Measurements from ENCODE around the gene ZNF536.

ZNF536 gene

GRCh38 chr19:30371960-30372824, at the start of gene ZNF536:
TSS of gene ZNF536 (plus strand) at chr19:30372384. CDS start at chr19:30443563, 71,179 bp downstream.
- DNase-seq (ENCODE audit: low read depth in 2 of 3, low spot score in 1 of 3): no peak

GRCh38 chr19:30322641-30323320, 49.4 kb upstream of the ZNF536 start:
- DNase-seq (ENCODE audit: low read depth in 2 of 3, low spot score in 1 of 3): no peak

- no peak for DNase-seq (ENCODE audit: low read depth in 2 of 3, low spot score in 1 of 3)
Measured at GRCh38 chr19:30323904-30324303, 48.3 kb upstream of the ZNF536 start.

GRCh38 chr19:30324982-30325381, 47.2 kb upstream of the ZNF536 start:
- DNase-seq (ENCODE audit: low read depth in 2 of 3, low spot score in 1 of 3): no peak

- no peak for DNase-seq (ENCODE audit: low read depth in 2 of 3, low spot score in 1 of 3)
Measured at GRCh38 chr19:30325676-30326392, 46.4 kb upstream of the ZNF536 start.

GRCh38 chr19:30326393-30326710, 45.8 kb upstream of the ZNF536 start:
- DNase-seq (ENCODE audit: low read depth in 2 of 3, low spot score in 1 of 3): no peak

GRCh38 chr19:30327331-30327730, 44.9 kb upstream of the ZNF536 start:
- DNase-seq (ENCODE audit: low read depth in 2 of 3, low spot score in 1 of 3): no peak

GRCh38 chr19:30328096-30328495, 44.1 kb upstream of the ZNF536 start:
- DNase-seq (ENCODE audit: low read depth in 2 of 3, low spot score in 1 of 3): no peak

GRCh38 chr19:30330266-30330665, 41.9 kb upstream of the ZNF536 start:
- DNase-seq (ENCODE audit: low read depth in 2 of 3, low spot score in 1 of 3): no peak

GRCh38 chr19:30332445-30333234, 39.5 kb upstream of the ZNF536 start:
- DNase-seq (ENCODE audit: low read depth in 2 of 3, low spot score in 1 of 3): no peak

- DNase-seq (ENCODE audit: low read depth in 2 of 3, low spot score in 1 of 3): no peak
Measured at GRCh38 chr19:30333291-30334065, 38.7 kb upstream of the ZNF536 start.

- DNase-seq (ENCODE audit: low read depth in 2 of 3, low spot score in 1 of 3): no peak
Measured at GRCh38 chr19:30334841-30335240, 37.3 kb upstream of the ZNF536 start.

GRCh38 chr19:30335306-30335886, 36.8 kb upstream of the ZNF536 start:
- no peak for DNase-seq (ENCODE audit: low read depth in 2 of 3, low spot score in 1 of 3)

GRCh38 chr19:30336290-30336689, 35.9 kb upstream of the ZNF536 start:
- no peak for DNase-seq (ENCODE audit: low read depth in 2 of 3, low spot score in 1 of 3)

- no peak for DNase-seq (ENCODE audit: low read depth in 2 of 3, low spot score in 1 of 3)
Measured at GRCh38 chr19:30338041-30338456, 34.1 kb upstream of the ZNF536 start.

- DNase-seq (ENCODE audit: low read depth in 2 of 3, low spot score in 1 of 3): no peak
Measured at GRCh38 chr19:30338878-30339623, 33.1 kb upstream of the ZNF536 start.

GRCh38 chr19:30339624-30340525, 32.3 kb upstream of the ZNF536 start:
- DNase-seq (ENCODE audit: low read depth in 2 of 3, low spot score in 1 of 3): no peak

Measured in stimulated activated CD4-positive, alpha-beta T cell treated with anti-CD3 and anti-CD28 coated beads, Interleukin-12 subunit alpha, Interleukin-12 subunit beta, amount 100 ng/mL, for 48 hours (primary cell).